Mammary epithelial cell (primary cell): ENCODE data around the gene CDSN.

Source experiments
- EZH2 ChIP-seq: IDR thresholded peaks from 2 replicates; pipeline ENCODE4 v1.6.1; 2012; ENCODE audit warnings: low read length, inconsistent platforms, borderline replicate concordance
- TF ChIP-seq, protein P1 (sequence below), 2 donors: IDR thresholded peaks in 1 of 2; conservative IDR thresholded peaks in 1 of 2; 2 replicates each; pipeline ENCODE4 v1.5.1; 2011 to 2012; ENCODE audit warnings: inconsistent platforms in 2 of 2, low read length in 2 of 2, mild to moderate bottlenecking in 2 of 2, control low read depth in 1 of 2, low read depth in 1 of 2; ENCODE audit not compliant: insufficient read depth in 1 of 2; ENCODE audit errors: extremely low read depth in 1 of 2

DNA sequence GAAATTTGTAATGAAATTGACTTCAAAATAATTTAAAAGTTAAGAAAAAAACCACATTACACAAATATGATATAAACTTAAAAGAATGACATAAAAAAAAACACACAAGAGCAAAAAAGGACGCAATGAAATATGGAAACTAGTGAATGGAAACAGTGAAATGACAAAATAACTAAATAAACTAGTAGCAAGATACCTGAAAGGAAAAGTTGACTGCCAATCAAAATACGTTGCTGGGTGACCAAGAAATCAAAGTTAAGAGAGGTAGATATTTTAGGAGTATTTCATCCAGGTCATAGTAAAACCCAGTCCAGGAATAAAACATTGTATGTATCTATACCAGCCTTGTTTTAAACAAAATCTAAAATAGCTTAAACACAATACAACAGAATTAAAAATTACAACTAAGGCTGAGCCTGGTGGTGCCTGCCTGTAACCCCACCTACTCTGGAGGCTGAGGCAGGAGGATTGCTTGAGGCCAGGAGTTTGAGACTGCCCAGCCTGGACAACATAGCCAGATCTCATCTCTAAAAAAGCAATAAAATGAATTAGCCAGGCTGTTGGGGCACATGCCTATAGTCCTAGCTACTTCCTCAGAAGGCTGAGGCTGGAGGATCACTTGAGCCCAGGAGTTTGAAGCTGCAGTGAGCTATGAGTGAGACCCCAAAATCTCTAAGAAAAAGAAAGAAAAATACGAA, 29.8 kb downstream of the CDSN start:
- TF ChIP-seq, protein P1, sequence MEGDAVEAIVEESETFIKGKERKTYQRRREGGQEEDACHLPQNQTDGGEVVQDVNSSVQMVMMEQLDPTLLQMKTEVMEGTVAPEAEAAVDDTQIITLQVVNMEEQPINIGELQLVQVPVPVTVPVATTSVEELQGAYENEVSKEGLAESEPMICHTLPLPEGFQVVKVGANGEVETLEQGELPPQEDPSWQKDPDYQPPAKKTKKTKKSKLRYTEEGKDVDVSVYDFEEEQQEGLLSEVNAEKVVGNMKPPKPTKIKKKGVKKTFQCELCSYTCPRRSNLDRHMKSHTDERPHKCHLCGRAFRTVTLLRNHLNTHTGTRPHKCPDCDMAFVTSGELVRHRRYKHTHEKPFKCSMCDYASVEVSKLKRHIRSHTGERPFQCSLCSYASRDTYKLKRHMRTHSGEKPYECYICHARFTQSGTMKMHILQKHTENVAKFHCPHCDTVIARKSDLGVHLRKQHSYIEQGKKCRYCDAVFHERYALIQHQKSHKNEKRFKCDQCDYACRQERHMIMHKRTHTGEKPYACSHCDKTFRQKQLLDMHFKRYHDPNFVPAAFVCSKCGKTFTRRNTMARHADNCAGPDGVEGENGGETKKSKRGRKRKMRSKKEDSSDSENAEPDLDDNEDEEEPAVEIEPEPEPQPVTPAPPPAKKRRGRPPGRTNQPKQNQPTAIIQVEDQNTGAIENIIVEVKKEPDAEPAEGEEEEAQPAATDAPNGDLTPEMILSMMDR (conservative IDR thresholded peaks at IDR 0.05 in 1 of 2, IDR thresholded peaks at IDR 0.05 in 1 of 2; ENCODE audit: extremely low read depth in 1 of 2, insufficient read depth in 1 of 2, low read depth in 1 of 2, low read length in 2 of 2) = no peak
- TF ChIP-seq EZH2 = no peak
